ENCODE results near the gene RREB1.

GRCh38 chr6:7144872-7145584, 37.3 kb downstream of the RREB1 start:
- TF ChIP-seq, protein P1, sequence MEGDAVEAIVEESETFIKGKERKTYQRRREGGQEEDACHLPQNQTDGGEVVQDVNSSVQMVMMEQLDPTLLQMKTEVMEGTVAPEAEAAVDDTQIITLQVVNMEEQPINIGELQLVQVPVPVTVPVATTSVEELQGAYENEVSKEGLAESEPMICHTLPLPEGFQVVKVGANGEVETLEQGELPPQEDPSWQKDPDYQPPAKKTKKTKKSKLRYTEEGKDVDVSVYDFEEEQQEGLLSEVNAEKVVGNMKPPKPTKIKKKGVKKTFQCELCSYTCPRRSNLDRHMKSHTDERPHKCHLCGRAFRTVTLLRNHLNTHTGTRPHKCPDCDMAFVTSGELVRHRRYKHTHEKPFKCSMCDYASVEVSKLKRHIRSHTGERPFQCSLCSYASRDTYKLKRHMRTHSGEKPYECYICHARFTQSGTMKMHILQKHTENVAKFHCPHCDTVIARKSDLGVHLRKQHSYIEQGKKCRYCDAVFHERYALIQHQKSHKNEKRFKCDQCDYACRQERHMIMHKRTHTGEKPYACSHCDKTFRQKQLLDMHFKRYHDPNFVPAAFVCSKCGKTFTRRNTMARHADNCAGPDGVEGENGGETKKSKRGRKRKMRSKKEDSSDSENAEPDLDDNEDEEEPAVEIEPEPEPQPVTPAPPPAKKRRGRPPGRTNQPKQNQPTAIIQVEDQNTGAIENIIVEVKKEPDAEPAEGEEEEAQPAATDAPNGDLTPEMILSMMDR (IDR thresholded peaks at IDR 0.05; ENCODE audit: insufficient read depth, low read depth, low read length) = no peak
- no peak for TF ChIP-seq EZH2 (IDR thresholded peaks at IDR 0.05; ENCODE audit: insufficient read depth, low read length)
